ENCODE data around the gene MSRB2.

DNA sequence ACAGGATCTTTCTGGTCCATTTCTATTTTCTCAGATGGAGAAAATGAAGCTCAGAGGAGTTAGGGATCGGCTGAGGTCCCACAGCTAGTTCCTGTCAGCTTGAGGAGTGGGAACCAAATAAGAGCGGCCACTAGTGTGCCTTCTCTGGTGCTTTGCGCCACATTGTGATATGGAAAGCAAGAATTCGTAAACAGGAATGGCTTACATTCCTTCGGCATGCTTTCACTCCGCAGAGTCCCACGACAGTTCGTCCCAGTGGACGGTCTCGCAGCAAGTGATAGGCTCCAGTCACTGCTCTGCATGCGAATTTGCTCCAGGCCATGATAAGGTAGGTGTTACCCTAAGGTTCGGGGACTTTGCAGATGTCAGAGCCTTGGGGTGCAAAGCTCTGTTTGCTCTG lies 55.2 kb downstream of the MSRB2 start:
- TF ChIP-seq SMC3 (IDR thresholded peaks at IDR 0.05; ENCODE audit: low read depth, low read length), result no peak
- TF ChIP-seq, protein P1, sequence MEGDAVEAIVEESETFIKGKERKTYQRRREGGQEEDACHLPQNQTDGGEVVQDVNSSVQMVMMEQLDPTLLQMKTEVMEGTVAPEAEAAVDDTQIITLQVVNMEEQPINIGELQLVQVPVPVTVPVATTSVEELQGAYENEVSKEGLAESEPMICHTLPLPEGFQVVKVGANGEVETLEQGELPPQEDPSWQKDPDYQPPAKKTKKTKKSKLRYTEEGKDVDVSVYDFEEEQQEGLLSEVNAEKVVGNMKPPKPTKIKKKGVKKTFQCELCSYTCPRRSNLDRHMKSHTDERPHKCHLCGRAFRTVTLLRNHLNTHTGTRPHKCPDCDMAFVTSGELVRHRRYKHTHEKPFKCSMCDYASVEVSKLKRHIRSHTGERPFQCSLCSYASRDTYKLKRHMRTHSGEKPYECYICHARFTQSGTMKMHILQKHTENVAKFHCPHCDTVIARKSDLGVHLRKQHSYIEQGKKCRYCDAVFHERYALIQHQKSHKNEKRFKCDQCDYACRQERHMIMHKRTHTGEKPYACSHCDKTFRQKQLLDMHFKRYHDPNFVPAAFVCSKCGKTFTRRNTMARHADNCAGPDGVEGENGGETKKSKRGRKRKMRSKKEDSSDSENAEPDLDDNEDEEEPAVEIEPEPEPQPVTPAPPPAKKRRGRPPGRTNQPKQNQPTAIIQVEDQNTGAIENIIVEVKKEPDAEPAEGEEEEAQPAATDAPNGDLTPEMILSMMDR (conservative IDR thresholded peaks at IDR 0.05; ENCODE audit: low read depth, low read length), result no peak
